ENCODE data around the gene KLF4. TPM values are rescaled to one million over a fixed set of nuclear protein-coding genes. Genes with fewer than 3 reads are reported as not detected.
A peak's percentile ranks its signal among the peaks of the same experiment; 100 is the strongest.

Gene KLF4
- total RNA-seq, 1 donor from 2014 or later, result 4.4 TPM

GRCh38 chr9:107487521-107488374 lies 1.8 kb downstream of the KLF4 start:
- Histone ChIP-seq H3K27me3 (ENCODE audit: insufficient read depth, low read length) (peaks cover 27% of the 10 kb centered on the region), H3K4me2 (ENCODE audit: low read length) (peak overlapping the region; percentile 92), H3K9me3 (ENCODE audit: insufficient read depth, low read depth, low read length) (no peaks in the 10 kb centered on the region), H3K36me3 (ENCODE audit: insufficient read depth, low read length) (no peaks in the 10 kb centered on the region), H3K27ac (ENCODE audit: low read depth, low read length) (no peak overlapping the region), H3K79me2 (ENCODE audit: insufficient read depth, low read length) (no peaks in the 10 kb centered on the region), H3K9ac (ENCODE audit: low read length) (peak overlapping the region; percentile 81), H3K4me1 (ENCODE audit: insufficient read depth, low read length) (peaks cover 21% of the 10 kb centered on the region), H4K20me1 (ENCODE audit: insufficient read depth, low read length) (peaks cover 6% of the 10 kb centered on the region), H2AFZ (ENCODE audit: low read depth, low read length) (peak overlapping the region; percentile 57), H3K4me3 (ENCODE audit: insufficient read depth, low read depth, low read length) (peak overlapping the region; percentile 64)
- H3K27me3 Mint-ChIP-seq (ENCODE audit: low read depth, unreplicated experiment), result peaks cover 24% of the 10 kb centered on the region
- H3K4me3 Mint-ChIP-seq (ENCODE audit: unreplicated experiment), result peak overlapping the region; percentile 83
- peak; percentile 22 for TF ChIP-seq CTCF (IDR thresholded peaks at IDR 0.05; ENCODE audit: insufficient read depth, low read depth, low read length)
- no peak for TF ChIP-seq EZH2 (IDR thresholded peaks at IDR 0.05; ENCODE audit: insufficient read depth, low read length)
- no peak overlapping the region for H3K27ac Mint-ChIP-seq (ENCODE audit: unreplicated experiment)
- H3K9me3 Mint-ChIP-seq (ENCODE audit: unreplicated experiment), result no peaks in the 10 kb centered on the region
- FAIRE-seq, result no peak
- H3K36me3 Mint-ChIP-seq (ENCODE audit: low read depth, unreplicated experiment), result no peaks in the 10 kb centered on the region
- peak; percentile 30 for DNase-seq (ENCODE audit: low read depth)
- no peaks in the 10 kb centered on the region for H3K4me1 Mint-ChIP-seq (ENCODE audit: low read depth, unreplicated experiment)

DNA sequence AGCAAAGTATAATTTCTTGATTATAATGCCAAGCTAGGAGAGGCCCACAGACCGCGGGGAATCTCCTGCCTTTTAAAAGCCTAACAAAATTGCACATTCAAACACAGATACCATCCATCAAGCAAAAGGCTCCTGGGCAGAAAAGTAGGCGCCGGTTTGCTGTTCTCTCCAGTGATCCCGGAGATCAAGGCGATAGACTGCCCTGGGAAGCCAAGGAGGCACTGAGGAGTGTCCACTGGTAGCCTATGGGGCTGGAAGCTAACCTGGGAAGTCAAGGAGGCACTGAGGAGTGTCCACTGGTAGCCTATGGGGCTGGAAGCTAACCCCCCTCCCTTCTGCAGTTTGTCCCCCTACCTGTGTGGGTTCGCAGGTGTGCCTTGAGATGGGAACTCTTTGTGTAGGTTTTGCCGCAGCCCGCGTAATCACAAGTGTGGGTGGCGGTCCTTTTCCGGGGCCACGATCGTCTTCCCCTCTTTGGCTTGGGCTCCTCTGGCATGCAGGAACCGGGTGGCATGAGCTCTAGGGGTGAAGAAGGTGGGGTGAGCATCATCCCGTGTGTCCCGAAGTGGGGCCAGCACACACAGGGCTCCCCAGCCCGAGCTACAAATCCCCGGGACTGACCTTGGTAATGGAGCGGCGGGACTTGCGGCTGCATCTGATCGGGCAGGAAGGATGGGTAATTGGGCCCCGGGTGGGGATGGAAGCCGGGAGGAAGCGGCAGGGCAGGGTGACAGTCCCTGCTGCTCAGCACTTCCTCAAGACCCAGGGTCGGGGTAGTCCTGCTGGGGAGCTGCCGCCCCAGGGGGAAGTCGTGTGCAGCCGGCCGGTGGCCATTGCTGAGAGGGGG lies 2.7 kb downstream of the KLF4 start:
- Histone ChIP-seq H2AFZ (ENCODE audit: low read depth, low read length) (no peak overlapping the region), H3K27ac (ENCODE audit: low read depth, low read length) (no peak overlapping the region), H3K27me3 (ENCODE audit: insufficient read depth, low read length) (peaks cover 25% of the 10 kb centered on the region), H3K9me3 (ENCODE audit: insufficient read depth, low read depth, low read length) (no peaks in the 10 kb centered on the region), H3K4me3 (ENCODE audit: insufficient read depth, low read depth, low read length) (peak overlapping the region; percentile 64), H3K36me3 (ENCODE audit: insufficient read depth, low read length) (no peaks in the 10 kb centered on the region), H4K20me1 (ENCODE audit: insufficient read depth, low read length) (peaks cover 6% of the 10 kb centered on the region), H3K9ac (ENCODE audit: low read length) (no peak overlapping the region), H3K79me2 (ENCODE audit: insufficient read depth, low read length) (no peaks in the 10 kb centered on the region), H3K4me2 (ENCODE audit: low read length) (peak overlapping the region; percentile 92), H3K4me1 (ENCODE audit: insufficient read depth, low read length) (peaks cover 21% of the 10 kb centered on the region)
- Mint-ChIP-seq H3K27ac (ENCODE audit: unreplicated experiment) (no peak overlapping the region), H3K9me3 (ENCODE audit: unreplicated experiment) (no peaks in the 10 kb centered on the region), H3K36me3 (ENCODE audit: low read depth, unreplicated experiment) (no peaks in the 10 kb centered on the region), H3K4me3 (ENCODE audit: unreplicated experiment) (peak overlapping the region; percentile 45), H3K4me1 (ENCODE audit: low read depth, unreplicated experiment) (no peaks in the 10 kb centered on the region), H3K27me3 (ENCODE audit: low read depth, unreplicated experiment) (peaks cover 20% of the 10 kb centered on the region)
- no peak for DNase-seq (ENCODE audit: low read depth)
- TF ChIP-seq EZH2 (IDR thresholded peaks at IDR 0.05; ENCODE audit: insufficient read depth, low read length) (no peak), CTCF (IDR thresholded peaks at IDR 0.05; ENCODE audit: insufficient read depth, low read depth, low read length) (no peak)
- no peak for FAIRE-seq

Measured in astrocyte (in vitro differentiated cells and primary cell).